ENCODE results near the gene CLPTM1. TPM values are rescaled to one million over a fixed set of nuclear protein-coding genes. Genes with fewer than 3 reads are reported as not detected.
"Not testable (repeated sequence)": the region's sequence is repeated elsewhere in the genome, so short reads cannot be mapped to it uniquely, and the experiment has no call there.

Gene CLPTM1
- total and polyA plus RNA-seq, 8 donors = 39.3 to 152 (median 66.7) TPM

- 83 to 93% (median 89%) methylated on average over 8 of the region's 8 CpGs for WGBS, 5 donors
- H3K27me3 ChIP-seq = no peaks in the 10 kb centered on the region
- no peak for DNase-seq
- no peak overlapping the region for H3K27ac ChIP-seq
- TF ChIP-seq POLR2AphosphoS5 (IDR thresholded peaks at IDR 0.05) (no peak), EP300 (IDR thresholded peaks at IDR 0.05) (no peak), CTCF (IDR thresholded peaks at IDR 0.05) (no peak), POLR2A (IDR thresholded peaks at IDR 0.05) (no peak)
- intact Hi-C loops (cut with DNase I; ENCODE audit: low total_unique reads) = no loop called here
- H3K4me1 ChIP-seq = peaks cover 9 to 42% (median 22%) of the 10 kb centered on the region in 4 donors
- no peaks in the 10 kb centered on the region for H3K9me3 ChIP-seq
- no peak overlapping the region for H3K4me3 ChIP-seq
- peaks cover 26 to 74% (median 67%) of the 10 kb centered on the region in 4 donors for H3K36me3 ChIP-seq
Measured at GRCh38 chr19:44961821-44962220, 6.6 kb downstream of the CLPTM1 start.

- no peak overlapping the region for H3K27ac ChIP-seq
- DNase-seq = no peak
- H3K4me3 ChIP-seq = no peak overlapping the region
- no peaks in the 10 kb centered on the region for H3K9me3 ChIP-seq
- H3K4me1 ChIP-seq = no peaks in the 10 kb centered on the region
- peaks cover 37 to 93% (median 82%) of the 10 kb centered on the region in 4 donors for H3K36me3 ChIP-seq
- H3K27me3 ChIP-seq = no peaks in the 10 kb centered on the region
- 91 to 96% (median 93%) methylated on average over 5 of the region's 5 CpGs for WGBS, 5 donors
- intact Hi-C loops (cut with DNase I; ENCODE audit: low total_unique reads) = no loop called here
- TF ChIP-seq POLR2A (IDR thresholded peaks at IDR 0.05) (no peak), CTCF (IDR thresholded peaks at IDR 0.05) (no peak), POLR2AphosphoS5 (IDR thresholded peaks at IDR 0.05) (no peak), EP300 (IDR thresholded peaks at IDR 0.05) (no peak)
Measured at GRCh38 chr19:44968118-44968517, 12.9 kb downstream of the CLPTM1 start.

GRCh38 chr19:44968670-44969069, 13.5 kb downstream of the CLPTM1 start:
- DNase-seq = no peak
- Histone ChIP-seq H3K27ac (no peak overlapping the region), H3K4me1 (no peaks in the 10 kb centered on the region), H3K9me3 (no peaks in the 10 kb centered on the region), H3K36me3 (peaks cover 34 to 94% (median 83%) of the 10 kb centered on the region in 4 donors), H3K4me3 (no peak overlapping the region), H3K27me3 (no peaks in the 10 kb centered on the region)
- WGBS, 5 donors = 79 to 96% (median 87%) methylated on average over 2 to 4 of the region's 4 CpGs
- intact Hi-C loops (cut with DNase I; ENCODE audit: low total_unique reads) = no loop called here
- TF ChIP-seq POLR2A (IDR thresholded peaks at IDR 0.05) (no peak), CTCF (IDR thresholded peaks at IDR 0.05) (no peak), POLR2AphosphoS5 (IDR thresholded peaks at IDR 0.05) (no peak), EP300 (IDR thresholded peaks at IDR 0.05) (no peak)

- no peak for DNase-seq
- intact Hi-C loops (cut with DNase I; ENCODE audit: low total_unique reads) = no loop called here
- Histone ChIP-seq H3K27me3 (no peaks in the 10 kb centered on the region), H3K4me1 (no peaks in the 10 kb centered on the region), H3K4me3 (no peak overlapping the region), H3K9me3 (no peaks in the 10 kb centered on the region), H3K36me3 (peaks cover 36 to 94% (median 83%) of the 10 kb centered on the region in 4 donors), H3K27ac (no peak overlapping the region)
- TF ChIP-seq POLR2A (IDR thresholded peaks at IDR 0.05) (no peak), POLR2AphosphoS5 (IDR thresholded peaks at IDR 0.05) (no peak), EP300 (IDR thresholded peaks at IDR 0.05) (no peak), CTCF (IDR thresholded peaks at IDR 0.05) (no peak)
- WGBS, 5 donors = 95 to 99% (median 98%) methylated on average over 5 of the region's 5 CpGs
Measured at GRCh38 chr19:44969437-44969836, 14.3 kb downstream of the CLPTM1 start.

GRCh38 chr19:44971451-44971850, 16.3 kb downstream of the CLPTM1 start:
- H3K4me3 ChIP-seq; H3K27me3 ChIP-seq; DNase-seq; H3K4me1 ChIP-seq; intact Hi-C loops (cut with DNase I; ENCODE audit: low total_unique reads); H3K27ac ChIP-seq; H3K9me3 ChIP-seq: not testable (repeated sequence)
- 86 to 96% (median 88%) methylated on average over 6 of the region's 6 CpGs for whole genome bisulfite sequencing, 5 donors
- H3K36me3 ChIP-seq = peaks cover 45 to 94% (median 83%) of the 10 kb centered on the region in 4 donors

All from stomach (tissue), 9 donors.